Lung (tissue), 12 donors: Measurements from ENCODE around the gene EPDR1. TPM values are rescaled to one million over a fixed set of nuclear protein-coding genes. Genes with fewer than 3 reads are reported as not detected.

Source experiments
- ATAC-seq: fragments of 200-7000 bp; cut with Tn5 transposase; one replicate; pipeline ENCODE4 v1.9.1; 2020; ENCODE audit warnings: moderate number of reproducible peaks; ENCODE audit not compliant: insufficient read depth, low FRiP score
- DNase-seq, 3 donors: peaks; one replicate each; pipeline ENCODE4 v3.0.0-alpha.2; 2013 to 2017
- H3K27ac ChIP-seq, 2 donors: one replicate each; pipeline ENCODE4 v1.5.1; 2013; ENCODE audit warnings: mild to moderate bottlenecking in 2 of 2, moderate library complexity in 2 of 2, control low read depth in 1 of 2, inconsistent platforms in 1 of 2, low read depth in 1 of 2, low read length in 1 of 2
- H3K27me3 ChIP-seq, 3 donors: one replicate each; pipeline ENCODE4 v1.5.1; 2013; ENCODE audit warnings: low read length in 2 of 3; ENCODE audit not compliant: control insufficient read depth in 3 of 3, insufficient read depth in 3 of 3
- H3K36me3 ChIP-seq, 4 donors: one replicate each; pipeline ENCODE4 v1.5.1; 2013; ENCODE audit warnings: low read length in 4 of 4, mild to moderate bottlenecking in 1 of 4, moderate library complexity in 1 of 4; ENCODE audit not compliant: control insufficient read depth in 4 of 4, insufficient read depth in 4 of 4
- H3K4me1 ChIP-seq, 5 donors: one replicate each; pipeline ENCODE4 v1.5.1; 2013; ENCODE audit warnings: low read length in 5 of 5, mild to moderate bottlenecking in 2 of 5, moderate library complexity in 1 of 5; ENCODE audit not compliant: control insufficient read depth in 5 of 5, insufficient read depth in 5 of 5
- H3K4me3 ChIP-seq: one replicate; pipeline ENCODE4 v1.5.1; 2013; ENCODE audit warnings: mild to moderate bottlenecking, control low read depth, moderate library complexity
- H3K9ac ChIP-seq, 2 donors: one replicate each; pipeline ENCODE4 v1.5.1; 2013; ENCODE audit warnings: low read length in 2 of 2, control low read depth in 1 of 2; ENCODE audit not compliant: insufficient read depth in 1 of 2
- H3K9me3 ChIP-seq, 4 donors: one replicate each; pipeline ENCODE4 v1.5.1; 2013; ENCODE audit warnings: low read length in 3 of 4, mild to moderate bottlenecking in 1 of 4, moderate library complexity in 1 of 4; ENCODE audit not compliant: control insufficient read depth in 4 of 4, insufficient read depth in 3 of 4
- CTCF ChIP-seq: IDR thresholded peaks from 2 replicates; pipeline ENCODE4 v1.5.1; 2012; ENCODE audit warnings: mild to moderate bottlenecking; ENCODE audit errors: control extremely low read depth, extremely low read depth
- WGBS, 2 donors: extraction: QIAGEN DNeasy Blood & Tissue Kit; methylation state at CpG; one replicate each; pipeline ENCODE4 v1.1.7; 2013; 5-methylcytosine and 5-hydroxymethylcytosine counted together
- polyA plus RNA-seq, 2 donors: library from polyadenylated mRNA; stranded (reverse); fragments of 200-250 nt; gene quantifications; one replicate each; pipeline ENCODE4 v1.2.1, GENCODE V29; 2013
- total RNA-seq, 2 donors: library from RNA; depleted of rRNA in 1 of 2; stranded (reverse); fragments of >200 nt in 1 of 2; gene quantifications; one replicate each; pipeline ENCODE4 v1.2.1, GENCODE V29; 2014 to 2021
- donor health status: control.
- donor health status: control.
- donor health status: Bipolar disorder and iron deficiency.
- donor health status: healthy.
- donor health status: DM: yes; HTN: yes; CAD: no.

The EPDR1 gene
- total and polyA plus RNA-seq, 4 donors = 22.5 to 93.2 (median 49.1) TPM

- Histone ChIP-seq H3K4me1 (peaks cover 0 to 9% (median 3%) of the 10 kb centered on the region in 5 donors), H3K27ac (no peak overlapping the region), H3K27me3 (no peaks in the 10 kb centered on the region), H3K9me3 (no peaks in the 10 kb centered on the region), H3K36me3 (peaks cover 0 to 1% (median 0%) of the 10 kb centered on the region in 4 donors), H3K4me3 (no peak overlapping the region), H3K9ac (no peak overlapping the region)
- ATAC-seq (no peak), DNase-seq (no peak)
- WGBS, 2 donors = 73 to 86% methylated on average over 8 of the region's 8 CpGs
- TF ChIP-seq CTCF = no peak
Measured at GRCh38 chr7:37943905-37944736, 23.7 kb downstream of the EPDR1 start.

- Histone ChIP-seq H3K4me3 (no peak overlapping the region), H3K27ac (no peak overlapping the region), H3K36me3 (peaks cover 0 to 3% (median 0%) of the 10 kb centered on the region in 4 donors), H3K4me1 (peaks cover 0 to 9% (median 3%) of the 10 kb centered on the region in 5 donors), H3K9ac (no peak overlapping the region), H3K9me3 (no peaks in the 10 kb centered on the region), H3K27me3 (no peaks in the 10 kb centered on the region)
- TF ChIP-seq CTCF = no peak
- no peak for ATAC-seq
- no peak for DNase-seq
- WGBS, 2 donors = 81 to 96% methylated on average over 2 of the region's 2 CpGs
Measured at GRCh38 chr7:37944737-37945054, 24.3 kb downstream of the EPDR1 start.

GRCh38 chr7:37945336-37945735 is 24.9 kb downstream of the EPDR1 start:
- Histone ChIP-seq H3K27ac (no peak overlapping the region), H3K9ac (no peak overlapping the region), H3K9me3 (no peaks in the 10 kb centered on the region), H3K27me3 (no peaks in the 10 kb centered on the region), H3K36me3 (peaks cover 0 to 3% (median 0%) of the 10 kb centered on the region in 4 donors), H3K4me3 (no peak overlapping the region), H3K4me1 (peaks cover 0 to 9% (median 3%) of the 10 kb centered on the region in 5 donors)
- DNase-seq (no peak), ATAC-seq (no peak)
- TF ChIP-seq CTCF = no peak
- 79 to 92% methylated on average over 4 of the region's 4 CpGs for WGBS, 2 donors
